ENCODE results near the gene RANBP17. TPM values are rescaled to one million over a fixed set of nuclear protein-coding genes. Genes with fewer than 3 reads are reported as not detected.
A peak's percentile ranks its signal among the peaks of the same experiment; 100 is the strongest.

RANBP17 gene
- total RNA-seq, 1 donor from 2014 or later = 32.8 TPM

DNA sequence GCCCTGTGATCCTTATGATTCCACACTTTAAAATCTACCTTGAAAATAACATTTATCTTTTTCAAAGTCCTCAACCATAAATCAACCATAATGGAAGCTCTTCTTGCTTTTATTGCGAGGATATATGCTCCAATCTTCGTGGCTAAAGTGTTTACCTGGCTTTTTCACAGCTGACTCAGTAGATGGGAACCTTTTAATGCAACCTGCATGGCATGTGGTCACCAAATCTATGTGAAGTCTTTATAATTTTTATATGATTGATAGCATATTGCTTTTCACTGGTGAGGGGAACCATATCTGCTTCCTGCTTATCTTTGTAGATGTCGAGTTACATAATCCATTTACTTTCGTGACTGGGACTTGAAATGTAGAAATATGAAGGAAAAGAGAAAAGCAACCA, 400.1 kb downstream of the RANBP17 start:
- no peaks in the 10 kb centered on the region for H3K36me3 Mint-ChIP-seq (ENCODE audit: insufficient read depth)
- TF ChIP-seq, protein P1, sequence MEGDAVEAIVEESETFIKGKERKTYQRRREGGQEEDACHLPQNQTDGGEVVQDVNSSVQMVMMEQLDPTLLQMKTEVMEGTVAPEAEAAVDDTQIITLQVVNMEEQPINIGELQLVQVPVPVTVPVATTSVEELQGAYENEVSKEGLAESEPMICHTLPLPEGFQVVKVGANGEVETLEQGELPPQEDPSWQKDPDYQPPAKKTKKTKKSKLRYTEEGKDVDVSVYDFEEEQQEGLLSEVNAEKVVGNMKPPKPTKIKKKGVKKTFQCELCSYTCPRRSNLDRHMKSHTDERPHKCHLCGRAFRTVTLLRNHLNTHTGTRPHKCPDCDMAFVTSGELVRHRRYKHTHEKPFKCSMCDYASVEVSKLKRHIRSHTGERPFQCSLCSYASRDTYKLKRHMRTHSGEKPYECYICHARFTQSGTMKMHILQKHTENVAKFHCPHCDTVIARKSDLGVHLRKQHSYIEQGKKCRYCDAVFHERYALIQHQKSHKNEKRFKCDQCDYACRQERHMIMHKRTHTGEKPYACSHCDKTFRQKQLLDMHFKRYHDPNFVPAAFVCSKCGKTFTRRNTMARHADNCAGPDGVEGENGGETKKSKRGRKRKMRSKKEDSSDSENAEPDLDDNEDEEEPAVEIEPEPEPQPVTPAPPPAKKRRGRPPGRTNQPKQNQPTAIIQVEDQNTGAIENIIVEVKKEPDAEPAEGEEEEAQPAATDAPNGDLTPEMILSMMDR (IDR thresholded peaks at IDR 0.05; ENCODE audit: unreplicated experiment) = no peak
- no peaks in the 10 kb centered on the region for H3K9me3 Mint-ChIP-seq (ENCODE audit: low read depth)
- H3K4me1 Mint-ChIP-seq (ENCODE audit: low read depth) = no peaks in the 10 kb centered on the region
- no peaks in the 10 kb centered on the region for H3K27me3 Mint-ChIP-seq
- DNase-seq (ENCODE audit: low spot score, unreplicated experiment) = no peak
- no peak overlapping the region for H3K4me3 Mint-ChIP-seq (ENCODE audit: low read depth)
- H3K27ac Mint-ChIP-seq = no peak overlapping the region

DNA sequence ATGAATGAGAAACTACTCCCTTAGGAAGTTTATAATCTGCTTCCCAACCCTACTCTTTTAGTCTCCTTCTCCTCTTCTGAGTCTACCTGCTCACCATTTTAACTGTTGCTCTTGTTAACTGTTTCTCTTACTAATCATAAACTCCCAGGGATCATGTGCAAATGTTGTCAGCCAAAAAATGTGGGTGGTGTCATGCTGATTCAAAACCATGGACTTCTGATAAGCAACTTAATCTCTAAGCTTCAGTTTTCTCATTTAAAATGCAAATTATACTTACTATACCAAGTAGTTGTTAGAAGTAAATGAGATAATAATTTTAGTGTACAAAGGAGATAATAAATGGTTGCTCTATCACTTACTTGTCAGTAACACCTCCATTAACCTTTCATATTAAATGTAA, 401.4 kb downstream of the RANBP17 start:
- DNase-seq (ENCODE audit: low spot score, unreplicated experiment) = no peak

DNA sequence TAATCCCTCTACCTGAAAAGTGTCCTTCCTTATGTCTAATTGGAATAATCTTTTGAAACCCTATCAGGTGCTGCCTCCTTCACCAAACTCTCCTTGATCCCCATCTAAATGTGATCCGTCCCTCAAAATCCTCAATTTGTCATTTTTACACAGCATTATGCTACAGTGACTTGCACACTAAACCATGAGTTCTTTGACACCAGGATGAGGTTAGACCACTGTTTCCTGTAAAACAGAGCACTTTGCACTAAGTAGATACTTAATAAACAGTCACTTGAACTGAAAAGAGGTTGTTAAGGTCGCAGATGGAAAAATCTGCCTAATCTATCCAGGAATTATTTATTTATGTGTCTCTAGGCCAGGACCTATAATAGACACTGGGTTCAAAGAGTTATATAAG, 403.0 kb downstream of the RANBP17 start:
- H3K9me3 Mint-ChIP-seq (ENCODE audit: low read depth) = no peaks in the 10 kb centered on the region
- DNase-seq (ENCODE audit: low spot score, unreplicated experiment) = no peak
- no peak overlapping the region for H3K27ac Mint-ChIP-seq
- no peaks in the 10 kb centered on the region for H3K27me3 Mint-ChIP-seq
- TF ChIP-seq, protein P1 (IDR thresholded peaks at IDR 0.05; ENCODE audit: unreplicated experiment) = no peak
- H3K36me3 Mint-ChIP-seq (ENCODE audit: insufficient read depth) = no peaks in the 10 kb centered on the region
- no peak overlapping the region for H3K4me3 Mint-ChIP-seq (ENCODE audit: low read depth)
- peaks cover 4% of the 10 kb centered on the region for H3K4me1 Mint-ChIP-seq (ENCODE audit: low read depth)

More for the DNA sequence above, 401.4 kb downstream of the RANBP17 start:
- H3K27me3 Mint-ChIP-seq = no peaks in the 10 kb centered on the region
- H3K9me3 Mint-ChIP-seq (ENCODE audit: low read depth) = no peaks in the 10 kb centered on the region
- H3K36me3 Mint-ChIP-seq (ENCODE audit: insufficient read depth) = no peaks in the 10 kb centered on the region
- no peaks in the 10 kb centered on the region for H3K4me1 Mint-ChIP-seq (ENCODE audit: low read depth)
- TF ChIP-seq, protein P1 (IDR thresholded peaks at IDR 0.05; ENCODE audit: unreplicated experiment) = no peak
- H3K4me3 Mint-ChIP-seq (ENCODE audit: low read depth) = no peak overlapping the region
- H3K27ac Mint-ChIP-seq = no peak overlapping the region

DNA sequence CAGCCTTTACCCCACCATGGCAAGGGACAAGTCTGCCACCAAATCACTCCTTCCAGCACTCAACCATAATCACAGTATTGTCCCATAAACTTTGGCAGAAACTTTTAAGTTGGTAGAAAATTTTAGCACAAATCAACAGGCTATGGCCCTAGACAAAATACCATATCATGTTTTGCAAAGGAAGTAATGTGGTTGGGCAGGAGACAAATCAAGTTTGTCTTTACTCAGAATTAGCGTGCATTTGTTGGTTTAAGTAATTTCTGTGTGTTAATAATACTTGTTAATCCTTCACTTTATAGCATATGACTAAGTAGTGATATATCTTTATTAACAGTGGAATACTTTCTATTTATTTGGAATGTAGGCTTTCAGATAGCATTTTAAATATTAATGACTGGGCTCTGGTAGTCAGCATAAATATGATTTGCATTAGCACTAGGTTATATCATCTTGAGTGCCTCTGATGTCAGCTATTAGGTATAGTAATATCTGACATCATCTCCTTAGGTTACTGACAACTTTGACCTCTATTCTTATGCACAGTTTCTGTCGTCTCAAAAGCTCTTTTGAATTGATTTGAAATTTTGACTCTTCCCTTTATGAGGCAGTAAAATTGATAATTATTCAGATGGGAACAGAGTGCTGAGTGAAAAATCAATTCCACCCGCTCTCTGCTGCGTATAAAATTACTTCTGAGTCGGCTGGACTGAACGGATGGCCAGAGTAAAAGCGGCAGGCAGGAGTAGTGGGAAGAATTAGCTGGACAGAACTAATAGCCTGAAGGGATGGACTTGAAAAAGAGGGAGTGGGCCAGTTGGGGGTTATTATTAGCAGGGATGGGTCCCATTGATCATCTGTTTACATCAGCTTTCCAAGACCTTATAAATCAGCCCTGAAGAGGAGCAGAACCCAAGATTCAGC, 407.1 kb downstream of the RANBP17 start:
- H3K36me3 Mint-ChIP-seq (ENCODE audit: insufficient read depth) = no peaks in the 10 kb centered on the region
- TF ChIP-seq, protein P1 (IDR thresholded peaks at IDR 0.05; ENCODE audit: unreplicated experiment) = no peak
- no peaks in the 10 kb centered on the region for H3K27me3 Mint-ChIP-seq
- H3K27ac Mint-ChIP-seq = peak overlapping the region; percentile 4
- H3K4me1 Mint-ChIP-seq (ENCODE audit: low read depth) = peaks cover 4% of the 10 kb centered on the region
- H3K9me3 Mint-ChIP-seq (ENCODE audit: low read depth) = peaks cover 6% of the 10 kb centered on the region
- H3K4me3 Mint-ChIP-seq (ENCODE audit: low read depth) = no peak overlapping the region
- DNase-seq (ENCODE audit: low spot score, unreplicated experiment) = no peak

DNA sequence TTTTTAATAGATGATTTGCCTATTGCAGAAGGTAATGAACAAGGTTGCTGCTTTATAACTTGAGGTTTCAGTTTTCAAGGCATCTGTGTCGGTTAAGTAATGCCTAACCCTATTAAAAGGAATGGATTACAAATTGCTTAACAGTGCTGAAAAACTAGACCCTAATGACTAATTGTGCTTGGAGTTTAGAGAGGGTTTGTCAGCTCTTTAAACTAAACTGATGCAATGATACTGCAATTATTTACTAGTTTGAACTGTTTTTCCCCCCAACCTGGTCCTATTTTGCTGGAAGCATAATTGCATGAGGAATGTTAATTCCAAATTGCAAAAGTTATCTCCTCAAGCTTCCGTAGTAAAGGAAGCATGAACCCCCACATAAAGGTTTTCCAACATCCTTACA, 407.9 kb downstream of the RANBP17 start:
- no peak overlapping the region for H3K4me3 Mint-ChIP-seq (ENCODE audit: low read depth)
- DNase-seq (ENCODE audit: low spot score, unreplicated experiment) = no peak
- H3K4me1 Mint-ChIP-seq (ENCODE audit: low read depth) = peaks cover 4% of the 10 kb centered on the region
- TF ChIP-seq, protein P1 (IDR thresholded peaks at IDR 0.05; ENCODE audit: unreplicated experiment) = no peak
- H3K9me3 Mint-ChIP-seq (ENCODE audit: low read depth) = peaks cover 6% of the 10 kb centered on the region
- H3K27me3 Mint-ChIP-seq = no peaks in the 10 kb centered on the region
- H3K36me3 Mint-ChIP-seq (ENCODE audit: insufficient read depth) = no peaks in the 10 kb centered on the region
- no peak overlapping the region for H3K27ac Mint-ChIP-seq

Data from progenitor cell of endocrine pancreas (in vitro differentiated cells).